NCI-H748 treated with DMSO at 0.1 percent for 48 hours (cell line): ENCODE results near the gene ADCY10.
"Not testable (repeated sequence)": the region's sequence is repeated elsewhere in the genome, so short reads cannot be mapped to it uniquely, and the experiment has no call there.

Source experiments
- DNase-seq: peaks from one replicate; lab custom pipeline; 2025; lab: John Stamatoyannopoulos, UW

ADCY10 gene

GRCh38 chr1:167913895-167914496, at the start of gene ADCY10:
TSS of gene ADCY10 (minus strand) at chr1:167914134. CDS start at chr1:167905140, 8,994 bp downstream.
- no peak for DNase-seq

GRCh38 chr1:167957710-167958109, 43.8 kb upstream of the ADCY10 start:
- DNase-seq = no peak

GRCh38 chr1:167955915-167956314, 42.0 kb upstream of the ADCY10 start:
- DNase-seq = no peak

GRCh38 chr1:167950569-167950968, 36.6 kb upstream of the ADCY10 start:
- DNase-seq = no peak

GRCh38 chr1:167949785-167950184, 35.9 kb upstream of the ADCY10 start:
- DNase-seq = no peak

- no peak for DNase-seq
These were observed 33.8 kb upstream of the ADCY10 start for GRCh38 chr1:167947733-167948132.

- no peak for DNase-seq
These were observed 29.6 kb upstream of the ADCY10 start for GRCh38 chr1:167943541-167943940.

- no peak for DNase-seq
These were observed 26.3 kb upstream of the ADCY10 start for GRCh38 chr1:167940264-167940663.

- DNase-seq = peak; percentile 5
These were observed 24.2 kb upstream of the ADCY10 start for GRCh38 chr1:167938080-167938636.

GRCh38 chr1:167937709-167938010, 23.7 kb upstream of the ADCY10 start:
- no peak for DNase-seq

GRCh38 chr1:167936930-167937708, 23.2 kb upstream of the ADCY10 start, which contains the start of gene MPC2:
TSS of gene MPC2 (minus strand) at chr1:167937072. CDS start at chr1:167935841, 1,231 bp downstream.
- DNase-seq = peak; percentile 53

GRCh38 chr1:167936068-167936929, 22.4 kb upstream of the ADCY10 start, which contains the start of gene DCAF6:
TSS of gene DCAF6 (plus strand) at chr1:167936683. CDS start at chr1:167936912, 229 bp downstream.
- peak; percentile 95 for DNase-seq

- DNase-seq = peak; percentile 45
These were observed 21.5 kb upstream of the ADCY10 start for GRCh38 chr1:167935216-167936067.

GRCh38 chr1:167934426-167935215, 20.7 kb upstream of the ADCY10 start:
- DNase-seq = peak; percentile 42

GRCh38 chr1:167933788-167934187, 19.9 kb upstream of the ADCY10 start:
- DNase-seq = no peak

GRCh38 chr1:167929725-167930124, 15.8 kb upstream of the ADCY10 start:
- DNase-seq = no peak

- not testable (repeated sequence) for DNase-seq
These were observed 15.0 kb upstream of the ADCY10 start for GRCh38 chr1:167928919-167929318.

GRCh38 chr1:167928457-167928852, 14.5 kb upstream of the ADCY10 start:
- DNase-seq = no peak

GRCh38 chr1:167927046-167927754, 13.3 kb upstream of the ADCY10 start:
- no peak for DNase-seq

- DNase-seq = no peak
These were observed 12.6 kb upstream of the ADCY10 start for GRCh38 chr1:167926486-167926997.
